Rectal smooth muscle tissue (tissue), 1 donor: ENCODE results near the gene ATCAY.
"Not testable (repeated sequence)": the region's sequence is repeated elsewhere in the genome, so short reads cannot be mapped to it uniquely, and the experiment has no call there.

Source experiments
- H3K27ac ChIP-seq: one replicate; pipeline ENCODE4 v1.7.0; 2013; ENCODE audit warnings: low read depth, low read length, inconsistent platforms
- H3K27me3 ChIP-seq: one replicate; pipeline ENCODE4 v1.7.0; 2013; ENCODE audit warnings: low read length; ENCODE audit not compliant: control insufficient read depth, insufficient read depth
- H3K36me3 ChIP-seq: one replicate; pipeline ENCODE4 v1.7.0; 2013; ENCODE audit warnings: low read length; ENCODE audit not compliant: control insufficient read depth, insufficient read depth
- H3K4me1 ChIP-seq: one replicate; pipeline ENCODE4 v1.7.0; 2013; ENCODE audit warnings: low read length; ENCODE audit not compliant: control insufficient read depth, insufficient read depth
- H3K4me3 ChIP-seq: one replicate; pipeline ENCODE4 v1.7.0; 2013; ENCODE audit warnings: low read length
- H3K9ac ChIP-seq: one replicate; pipeline ENCODE4 v1.7.0; 2013; ENCODE audit warnings: low read length

ATCAY gene

GRCh38 chr19:3863648-3864047 is 16.8 kb upstream of the ATCAY start:
- peaks cover 12% of the 10 kb centered on the region for H3K27me3 ChIP-seq
- no peak overlapping the region for H3K4me3 ChIP-seq
- H3K27ac ChIP-seq = no peak overlapping the region
- H3K9ac ChIP-seq = no peak overlapping the region
- no peaks in the 10 kb centered on the region for H3K4me1 ChIP-seq
- no peaks in the 10 kb centered on the region for H3K36me3 ChIP-seq

- Histone ChIP-seq H3K4me1 (no peaks in the 10 kb centered on the region), H3K27me3 (peaks cover 17% of the 10 kb centered on the region), H3K9ac (no peak overlapping the region), H3K27ac (no peak overlapping the region), H3K36me3 (no peaks in the 10 kb centered on the region), H3K4me3 (no peak overlapping the region)
These were observed 13.4 kb upstream of the ATCAY start for GRCh38 chr19:3866910-3867638.

GRCh38 chr19:3867971-3868769 is 12.3 kb upstream of the ATCAY start:
- no peak overlapping the region for H3K27ac ChIP-seq

GRCh38 chr19:3868770-3869456 is 11.6 kb upstream of the ATCAY start, which contains the start of gene ZFR2:
Gene ZFR2, minus strand, starts transcription at chr19:3869038. Its CDS starts 21 bp downstream, at chr19:3869017.
- Histone ChIP-seq H3K36me3 (no peaks in the 10 kb centered on the region), H3K27me3 (peaks cover 17% of the 10 kb centered on the region), H3K4me3 (no peak within 1 kb of the TSS), H3K4me1 (no peaks in the 10 kb centered on the region), H3K27ac (no peak within 1 kb of the TSS), H3K9ac (no peak within 1 kb of the TSS)

More at GRCh38 chr19:3867971-3868769, 12.3 kb upstream of the ATCAY start:
- Histone ChIP-seq H3K9ac (no peak overlapping the region), H3K4me3 (no peak overlapping the region), H3K36me3 (no peaks in the 10 kb centered on the region), H3K27me3 (peaks cover 17% of the 10 kb centered on the region), H3K4me1 (no peaks in the 10 kb centered on the region)

- H3K4me3 ChIP-seq = no peak overlapping the region
- H3K27me3 ChIP-seq = peaks cover 7% of the 10 kb centered on the region
- H3K9ac ChIP-seq = no peak overlapping the region
- no peaks in the 10 kb centered on the region for H3K4me1 ChIP-seq
- H3K36me3 ChIP-seq = no peaks in the 10 kb centered on the region
- H3K27ac ChIP-seq = no peak overlapping the region
These were observed 7.3 kb upstream of the ATCAY start for GRCh38 chr19:3873151-3873550.

- not testable (repeated sequence) for H3K27ac ChIP-seq, H3K36me3 ChIP-seq, H3K4me3 ChIP-seq, H3K27me3 ChIP-seq, H3K4me1 ChIP-seq, H3K9ac ChIP-seq
These were observed 5.8 kb upstream of the ATCAY start for GRCh38 chr19:3874695-3875094.

GRCh38 chr19:3879656-3880055 is 829 bp upstream of the ATCAY start:
- Histone ChIP-seq H3K27me3 (peaks cover 9% of the 10 kb centered on the region), H3K36me3 (no peaks in the 10 kb centered on the region), H3K9ac (no peak overlapping the region), H3K27ac (no peak overlapping the region), H3K4me3 (no peak overlapping the region), H3K4me1 (no peaks in the 10 kb centered on the region)

- Histone ChIP-seq H3K27ac (no peak overlapping the region), H3K9ac (no peak overlapping the region), H3K27me3 (peaks cover 9% of the 10 kb centered on the region), H3K4me3 (no peak overlapping the region), H3K4me1 (no peaks in the 10 kb centered on the region), H3K36me3 (no peaks in the 10 kb centered on the region)
These were observed 971 bp downstream of the ATCAY start for GRCh38 chr19:3881272-3882040.

- H3K4me1 ChIP-seq = no peaks in the 10 kb centered on the region
- H3K4me3 ChIP-seq = no peak overlapping the region
These were observed 1.5 kb downstream of the ATCAY start for GRCh38 chr19:3882041-3882384.

GRCh38 chr19:3890591-3890990 is 10.1 kb downstream of the ATCAY start:
- H3K27me3 ChIP-seq = no peaks in the 10 kb centered on the region
- no peak overlapping the region for H3K27ac ChIP-seq
- no peak overlapping the region for H3K4me3 ChIP-seq
- H3K36me3 ChIP-seq = no peaks in the 10 kb centered on the region
- H3K9ac ChIP-seq = no peak overlapping the region
- H3K4me1 ChIP-seq = no peaks in the 10 kb centered on the region

More at GRCh38 chr19:3882041-3882384, 1.5 kb downstream of the ATCAY start:
- peaks cover 9% of the 10 kb centered on the region for H3K27me3 ChIP-seq
- H3K9ac ChIP-seq = no peak overlapping the region
- no peak overlapping the region for H3K27ac ChIP-seq
- no peaks in the 10 kb centered on the region for H3K36me3 ChIP-seq

- Histone ChIP-seq H3K27ac (no peak overlapping the region), H3K9ac (no peak overlapping the region), H3K4me1 (no peaks in the 10 kb centered on the region), H3K4me3 (no peak overlapping the region), H3K27me3 (no peaks in the 10 kb centered on the region), H3K36me3 (no peaks in the 10 kb centered on the region)
These were observed 13.2 kb downstream of the ATCAY start for GRCh38 chr19:3893509-3894179.
